GM19043 (cell line): ENCODE results near the gene SOX30.
A peak's percentile ranks its signal among the peaks of the same experiment; 100 is the strongest.

Experiments
- ATAC-seq: cut with Tn5 transposase; IDR thresholded peaks from one replicate; pipeline ENCODE4 v1.9.1; 2021; ENCODE audit warnings: low read depth; ENCODE audit not compliant: unreplicated experiment

The SOX30 gene

DNA sequence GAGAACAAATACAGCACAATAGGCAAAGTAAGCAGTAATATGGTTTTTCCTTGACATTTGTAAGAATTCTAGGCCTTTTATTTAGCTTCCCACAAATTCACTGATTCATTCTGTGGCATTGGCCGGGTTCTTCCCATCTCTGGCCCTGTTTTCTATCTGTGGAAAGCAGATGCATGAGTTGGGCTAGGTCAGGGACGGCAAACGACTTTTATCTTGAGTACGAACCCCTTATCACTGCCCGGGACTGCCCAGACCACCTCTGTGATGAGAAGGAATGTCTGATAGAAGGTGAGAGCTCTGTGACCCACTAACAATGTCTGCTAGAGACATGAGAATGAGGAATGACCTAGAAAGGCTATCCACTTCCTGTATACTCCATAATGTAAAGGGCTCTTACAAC, 41.2 kb downstream of the SOX30 start:
- ATAC-seq, result no peak

- no peak for ATAC-seq
Observed at GRCh38 chr5:157608972-157609565, 43.2 kb downstream of the SOX30 start.

DNA sequence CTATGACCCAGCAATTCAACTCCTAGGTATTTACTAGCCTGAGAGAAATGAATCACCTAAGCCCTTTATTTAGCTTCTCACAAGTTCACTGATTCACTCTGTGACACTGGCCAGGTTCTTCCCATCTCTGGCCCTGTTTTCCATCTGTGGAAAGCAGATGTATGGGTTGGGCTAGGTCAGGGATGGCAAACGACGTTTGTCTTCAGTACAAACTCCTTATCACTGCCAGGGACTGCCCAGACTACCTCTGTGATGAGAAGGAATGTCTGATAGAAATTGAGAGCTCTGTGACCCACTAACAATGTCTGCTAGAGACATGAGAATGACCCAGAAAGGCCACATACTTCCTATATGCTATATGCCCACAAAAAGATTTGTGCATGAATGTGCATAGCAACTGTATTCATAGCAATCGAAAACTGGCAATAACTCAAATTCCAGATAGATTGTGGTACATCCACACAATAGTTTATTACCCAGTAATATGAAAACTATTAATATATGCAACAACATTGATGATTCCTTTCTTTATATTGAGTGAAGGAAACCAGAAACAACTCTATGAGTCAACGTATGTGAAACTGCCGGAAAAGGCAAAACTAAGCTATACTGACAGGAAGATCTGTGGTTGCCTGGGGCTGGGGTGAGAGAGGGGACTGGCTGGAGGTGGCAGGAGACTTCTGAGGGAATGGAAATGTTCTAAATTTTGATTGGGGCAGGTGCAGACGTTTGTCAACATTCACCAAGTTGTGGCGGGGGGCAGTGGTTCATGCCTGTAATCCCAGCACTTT, 44.7 kb downstream of the SOX30 start:
- no peak for ATAC-seq

DNA sequence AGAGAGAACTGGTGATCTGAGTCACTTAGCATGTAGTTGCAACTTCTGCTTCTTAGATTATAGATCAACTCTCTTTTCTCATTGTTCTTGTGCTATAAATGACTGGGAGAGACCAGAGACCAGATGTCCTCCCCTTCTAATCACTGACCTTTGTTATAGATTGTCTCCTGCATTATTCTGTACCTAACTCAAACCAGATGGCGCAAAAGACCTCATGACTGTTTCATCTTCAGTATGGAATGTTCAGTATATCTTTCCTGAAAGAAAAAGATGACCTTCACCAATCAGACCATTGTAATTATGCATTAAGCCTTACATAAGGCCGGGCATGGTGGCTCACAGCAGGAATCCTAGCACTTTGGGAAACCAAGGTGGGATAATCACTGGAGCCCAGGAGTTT, 46.2 kb downstream of the SOX30 start:
- no peak for ATAC-seq

- no peak for ATAC-seq
Observed at GRCh38 chr5:157603333-157604190, 48.7 kb downstream of the SOX30 start.

- peak; percentile 63 for ATAC-seq
Observed at GRCh38 chr5:157602505-157602904, 49.7 kb downstream of the SOX30 start.

DNA sequence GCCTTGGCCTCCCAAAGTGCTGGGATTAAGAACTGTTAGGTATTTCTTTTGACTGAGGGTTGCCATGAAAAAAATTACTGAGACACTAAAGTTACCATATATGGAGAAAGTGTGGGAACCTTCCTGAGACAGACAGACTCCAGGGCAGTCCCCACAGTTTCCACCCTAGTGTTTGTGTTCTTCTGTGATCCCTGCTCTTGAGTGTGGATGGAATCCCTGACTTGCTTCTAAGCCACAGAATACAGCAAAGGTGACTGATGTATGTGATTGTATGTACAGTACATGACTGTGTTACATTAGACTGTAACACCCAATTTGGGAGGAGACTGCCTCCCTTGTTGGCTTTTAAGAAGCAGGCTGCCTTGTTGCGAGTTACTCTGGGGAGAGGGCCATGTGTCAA, 52.0 kb downstream of the SOX30 start:
- no peak for ATAC-seq

DNA sequence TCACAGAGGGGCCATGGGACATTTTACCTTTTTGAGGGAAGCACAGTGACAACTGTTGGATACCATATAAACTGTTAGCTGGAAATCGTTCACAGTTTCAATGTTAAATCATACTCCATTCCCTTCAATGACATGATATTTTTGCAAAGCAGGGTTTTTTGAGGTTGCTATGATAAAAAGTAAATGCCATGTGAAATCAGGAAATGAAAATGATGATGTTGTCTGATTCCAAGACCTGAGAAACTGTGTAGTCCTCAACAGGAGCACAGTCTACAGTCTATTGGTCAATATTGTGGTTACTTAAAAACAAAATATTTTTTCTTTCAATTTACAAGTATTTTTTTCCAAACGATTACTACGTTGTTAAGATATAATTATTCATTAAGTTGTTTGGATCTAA, 52.7 kb downstream of the SOX30 start:
- ATAC-seq, result no peak

GRCh38 chr5:157598350-157598936, 53.8 kb downstream of the SOX30 start:
- no peak for ATAC-seq

GRCh38 chr5:157597277-157597676, 55.0 kb downstream of the SOX30 start:
- ATAC-seq, result no peak

DNA sequence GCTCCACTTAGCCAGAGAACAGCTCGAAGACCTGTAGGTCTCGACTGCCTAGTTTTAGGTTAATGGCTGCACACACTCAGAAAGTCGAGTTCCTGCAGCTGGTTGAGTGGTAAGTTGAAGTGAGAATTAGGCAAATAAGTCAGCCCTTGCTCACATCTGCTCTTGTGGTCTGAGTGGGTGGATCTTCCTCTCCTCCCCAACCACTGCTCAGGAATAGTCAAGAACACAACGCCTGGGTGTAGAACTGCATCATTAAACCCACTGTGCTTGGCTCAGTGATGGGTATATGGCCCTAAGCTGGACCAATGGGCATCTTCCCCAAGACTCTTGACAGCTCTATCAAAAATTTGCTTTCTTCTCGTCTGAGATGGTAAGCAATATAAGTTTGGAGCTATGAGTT, 55.8 kb downstream of the SOX30 start:
- ATAC-seq, result peak; percentile 75

DNA sequence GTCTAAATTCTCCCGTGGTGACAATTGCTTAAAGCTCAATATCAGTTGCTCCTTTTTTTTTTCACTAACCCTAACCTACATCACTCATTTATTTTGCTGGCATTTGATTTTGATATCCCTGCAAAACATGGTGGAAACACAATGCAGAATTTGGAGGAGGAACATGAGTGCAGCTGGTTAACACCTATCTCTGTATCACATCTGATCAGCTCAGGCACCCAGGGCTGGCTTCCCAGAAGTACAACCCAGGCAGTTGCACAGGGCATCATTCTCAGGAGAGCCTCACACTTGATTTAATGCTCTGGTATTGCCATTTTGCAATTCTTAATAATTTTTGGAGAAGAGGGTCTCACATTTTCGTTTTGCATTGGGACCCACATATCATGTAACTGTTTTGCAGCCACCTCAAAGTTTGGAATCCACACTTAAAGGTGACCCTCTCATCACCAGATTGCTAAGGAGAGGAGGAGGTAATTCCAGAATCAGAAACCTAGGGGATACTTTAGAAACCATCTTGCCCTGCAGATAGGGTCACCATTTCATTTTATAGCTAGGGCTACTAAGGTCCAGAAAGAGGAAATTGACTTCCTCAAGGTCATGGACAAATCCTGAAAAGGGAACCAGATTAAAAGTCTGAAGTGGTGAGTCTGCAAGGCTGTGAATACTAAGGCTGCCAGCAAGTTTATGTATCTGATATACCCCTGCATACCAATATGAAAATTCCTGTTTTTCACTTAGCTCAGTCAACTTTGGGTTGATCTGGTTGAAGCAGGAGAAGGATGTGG, 57.4 kb downstream of the SOX30 start:
- no peak for ATAC-seq

DNA sequence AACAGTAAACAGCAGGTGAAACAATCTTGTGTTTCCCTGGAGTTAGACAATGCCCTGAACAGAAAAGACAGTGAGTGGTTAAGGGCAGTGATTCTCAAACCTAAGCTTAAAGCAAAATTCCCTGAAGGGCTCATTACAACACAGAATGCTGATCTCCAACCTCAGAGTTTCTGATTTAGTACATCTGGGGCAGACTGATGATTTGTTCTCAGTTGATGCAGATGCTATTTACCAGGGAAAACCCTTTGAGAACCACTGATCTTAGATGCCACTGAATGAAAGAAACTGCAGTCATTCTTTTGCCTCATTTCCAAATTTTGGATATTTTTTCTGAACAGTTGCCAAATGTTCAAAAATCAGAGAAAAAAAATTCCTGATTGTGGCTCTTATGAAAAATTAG, 58.0 kb downstream of the SOX30 start:
- ATAC-seq, result no peak

GRCh38 chr5:157593052-157593757, 59.0 kb downstream of the SOX30 start:
- no peak for ATAC-seq

- no peak for ATAC-seq
Observed at GRCh38 chr5:157592594-157592993, 59.6 kb downstream of the SOX30 start.

DNA sequence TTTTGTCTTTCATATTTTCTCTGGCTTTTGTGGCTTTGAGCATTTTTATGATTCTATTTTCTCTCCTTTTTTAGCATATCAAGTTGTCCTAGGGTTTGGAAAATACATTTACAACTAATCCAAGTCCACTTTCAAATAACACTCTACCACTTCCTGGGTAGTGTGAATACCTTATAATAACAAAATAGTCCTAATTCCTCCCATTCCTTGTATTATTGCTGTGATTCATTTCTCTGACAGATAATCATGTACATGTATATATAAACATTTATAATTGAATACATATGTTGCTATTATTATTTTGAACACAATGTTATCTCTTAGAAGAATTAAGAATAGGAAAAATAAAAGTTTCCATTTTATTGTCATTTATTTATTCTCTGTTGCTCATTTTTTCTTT, 61.8 kb downstream of the SOX30 start:
- no peak for ATAC-seq

DNA sequence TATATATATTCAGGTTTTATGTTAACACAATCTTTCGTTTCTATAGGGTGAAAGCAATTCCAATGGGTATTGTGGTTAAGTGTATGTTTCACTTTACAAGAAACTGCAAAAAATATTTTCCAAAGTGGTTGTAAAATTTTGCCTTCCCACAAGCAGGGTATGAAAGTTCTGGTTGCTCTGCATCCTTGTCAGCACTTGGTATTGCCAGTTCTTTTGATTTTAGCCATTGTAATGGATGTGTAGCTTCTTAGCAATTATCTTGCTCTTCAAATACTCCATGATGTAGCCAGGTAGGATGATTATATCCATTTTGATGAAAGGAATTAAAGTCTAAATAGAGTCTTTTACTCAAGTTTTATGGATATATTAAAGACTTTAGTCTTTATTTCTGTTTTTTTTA, 67.6 kb downstream of the SOX30 start:
- ATAC-seq, result no peak

- no peak for ATAC-seq
Observed at GRCh38 chr5:157582731-157583620, 69.3 kb downstream of the SOX30 start.

DNA sequence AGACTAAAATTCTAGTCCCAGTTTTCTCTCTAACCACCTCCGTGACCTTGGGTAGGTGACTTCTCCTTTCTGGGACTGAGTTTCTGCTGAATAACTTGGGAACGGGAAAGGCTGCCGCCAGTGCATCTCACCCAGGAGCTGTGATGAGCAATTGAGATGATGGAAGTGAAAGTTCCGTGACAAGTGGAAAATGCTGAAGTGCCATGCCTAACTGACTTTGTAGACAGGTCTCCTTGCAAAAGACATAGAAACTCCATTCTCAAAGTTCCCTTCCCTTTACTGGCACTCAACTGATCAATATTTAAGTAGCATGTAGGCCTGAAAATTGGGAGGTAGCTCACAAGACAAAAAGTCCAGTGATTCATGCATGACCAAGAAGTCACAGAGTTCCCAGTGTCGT, 70.3 kb downstream of the SOX30 start:
- no peak for ATAC-seq
